ENCODE data around the gene CCDC85B. TPM values are rescaled to one million over a fixed set of nuclear protein-coding genes. Genes with fewer than 3 reads are reported as not detected.
A peak's percentile ranks its signal among the peaks of the same experiment; 100 is the strongest.

Gene CCDC85B
- total RNA-seq, 4 donors from 2014 or later, result 63.5 to 99.5 (median 84.6) TPM

DNA sequence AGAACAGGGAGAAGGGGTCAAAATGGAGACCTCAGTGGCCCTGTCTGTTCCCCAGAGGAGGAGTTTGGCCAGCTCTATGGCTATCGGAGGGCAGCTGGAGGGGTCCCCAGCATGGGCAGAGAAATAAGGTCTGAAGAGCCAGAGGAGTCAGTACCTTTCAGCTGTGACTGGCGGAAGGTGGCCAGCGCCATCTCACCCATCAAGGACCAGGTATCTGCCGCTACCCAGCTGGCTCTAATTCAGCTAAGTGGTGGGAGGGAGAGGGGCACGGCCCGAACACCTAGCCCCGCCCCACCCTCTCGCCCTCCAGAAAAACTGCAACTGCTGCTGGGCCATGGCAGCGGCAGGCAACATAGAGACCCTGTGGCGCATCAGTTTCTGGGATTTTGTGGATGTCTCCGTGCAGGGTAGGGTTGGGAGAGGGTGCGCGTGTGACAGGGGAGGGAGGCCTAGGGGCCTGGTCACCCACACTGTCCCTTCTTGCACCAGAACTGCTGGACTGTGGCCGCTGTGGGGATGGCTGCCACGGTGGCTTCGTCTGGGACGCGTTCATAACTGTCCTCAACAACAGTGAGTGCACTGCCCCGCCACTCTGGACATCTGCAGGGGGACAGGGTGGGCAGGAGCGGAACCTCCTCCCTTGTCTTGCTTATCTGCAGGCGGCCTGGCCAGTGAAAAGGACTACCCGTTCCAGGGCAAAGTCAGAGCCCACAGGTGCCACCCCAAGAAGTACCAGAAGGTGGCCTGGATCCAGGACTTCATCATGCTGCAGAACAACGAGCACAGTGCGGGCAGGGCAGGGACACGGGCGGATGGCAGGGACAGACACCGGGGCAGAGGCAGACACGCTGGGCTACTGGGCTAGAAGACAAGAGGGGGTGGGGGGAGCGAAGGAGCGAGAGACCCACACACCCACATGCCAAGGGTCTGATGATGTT, 8.1 kb upstream of the CCDC85B start:
- intact Hi-C loops (cut with DNase I), result no loop called here
- WGBS, result 87% methylated on average over 19 of the region's 30 CpGs
- Histone ChIP-seq H3K36me3 (peaks cover 8 to 48% (median 44%) of the 10 kb centered on the region in 4 donors), H3K4me1 (peaks cover 10 to 31% (median 21%) of the 10 kb centered on the region in 4 donors), H3K4me3 (no peak overlapping the region), H3K9me3 (no peaks in the 10 kb centered on the region), H3K27ac (replicated peaks in 1 of 4) (no peak overlapping the region), H3K27me3 (no peaks in the 10 kb centered on the region)
- TF ChIP-seq EP300 (IDR thresholded peaks at IDR 0.05), result no peak
- no peak for TF ChIP-seq POLR2AphosphoS5 (IDR thresholded peaks at IDR 0.05)
- TF ChIP-seq POLR2A (IDR thresholded peaks at IDR 0.05; ENCODE audit: low read depth), result no peak
- TF ChIP-seq, protein P1, sequence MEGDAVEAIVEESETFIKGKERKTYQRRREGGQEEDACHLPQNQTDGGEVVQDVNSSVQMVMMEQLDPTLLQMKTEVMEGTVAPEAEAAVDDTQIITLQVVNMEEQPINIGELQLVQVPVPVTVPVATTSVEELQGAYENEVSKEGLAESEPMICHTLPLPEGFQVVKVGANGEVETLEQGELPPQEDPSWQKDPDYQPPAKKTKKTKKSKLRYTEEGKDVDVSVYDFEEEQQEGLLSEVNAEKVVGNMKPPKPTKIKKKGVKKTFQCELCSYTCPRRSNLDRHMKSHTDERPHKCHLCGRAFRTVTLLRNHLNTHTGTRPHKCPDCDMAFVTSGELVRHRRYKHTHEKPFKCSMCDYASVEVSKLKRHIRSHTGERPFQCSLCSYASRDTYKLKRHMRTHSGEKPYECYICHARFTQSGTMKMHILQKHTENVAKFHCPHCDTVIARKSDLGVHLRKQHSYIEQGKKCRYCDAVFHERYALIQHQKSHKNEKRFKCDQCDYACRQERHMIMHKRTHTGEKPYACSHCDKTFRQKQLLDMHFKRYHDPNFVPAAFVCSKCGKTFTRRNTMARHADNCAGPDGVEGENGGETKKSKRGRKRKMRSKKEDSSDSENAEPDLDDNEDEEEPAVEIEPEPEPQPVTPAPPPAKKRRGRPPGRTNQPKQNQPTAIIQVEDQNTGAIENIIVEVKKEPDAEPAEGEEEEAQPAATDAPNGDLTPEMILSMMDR (IDR thresholded peaks at IDR 0.05), result no peak
- DNase-seq (ENCODE audit: extremely low spot score), result no peak

DNA sequence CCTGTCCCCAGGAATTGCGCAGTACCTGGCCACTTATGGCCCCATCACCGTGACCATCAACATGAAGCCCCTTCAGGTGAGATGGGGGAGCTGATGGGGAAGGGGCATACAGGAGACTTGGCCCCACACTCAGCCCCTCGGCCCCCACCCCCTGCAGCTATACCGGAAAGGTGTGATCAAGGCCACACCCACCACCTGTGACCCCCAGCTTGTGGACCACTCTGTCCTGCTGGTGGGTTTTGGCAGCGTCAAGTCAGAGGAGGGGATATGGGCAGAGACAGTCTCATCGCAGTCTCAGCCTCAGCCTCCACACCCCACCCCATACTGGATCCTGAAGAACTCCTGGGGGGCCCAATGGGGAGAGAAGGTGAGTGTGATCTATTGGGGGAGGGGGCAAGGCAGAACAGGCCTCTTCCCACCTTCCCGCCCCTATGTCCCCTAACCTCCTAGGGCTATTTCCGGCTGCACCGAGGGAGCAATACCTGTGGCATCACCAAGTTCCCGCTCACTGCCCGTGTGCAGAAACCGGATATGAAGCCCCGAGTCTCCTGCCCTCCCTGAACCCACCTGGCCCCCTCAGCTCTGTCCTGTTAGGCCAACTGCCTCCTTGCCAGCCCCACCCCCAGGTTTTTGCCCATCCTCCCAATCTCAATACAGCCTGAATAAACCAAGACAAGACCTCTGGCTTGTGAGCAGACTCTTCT, 7.3 kb upstream of the CCDC85B start:
- no peak for TF ChIP-seq POLR2A (IDR thresholded peaks at IDR 0.05; ENCODE audit: low read depth)
- TF ChIP-seq, protein P1 (IDR thresholded peaks at IDR 0.05), result no peak
- no peak for TF ChIP-seq EP300 (IDR thresholded peaks at IDR 0.05)
- TF ChIP-seq POLR2AphosphoS5 (IDR thresholded peaks at IDR 0.05), result no peak

DNA sequence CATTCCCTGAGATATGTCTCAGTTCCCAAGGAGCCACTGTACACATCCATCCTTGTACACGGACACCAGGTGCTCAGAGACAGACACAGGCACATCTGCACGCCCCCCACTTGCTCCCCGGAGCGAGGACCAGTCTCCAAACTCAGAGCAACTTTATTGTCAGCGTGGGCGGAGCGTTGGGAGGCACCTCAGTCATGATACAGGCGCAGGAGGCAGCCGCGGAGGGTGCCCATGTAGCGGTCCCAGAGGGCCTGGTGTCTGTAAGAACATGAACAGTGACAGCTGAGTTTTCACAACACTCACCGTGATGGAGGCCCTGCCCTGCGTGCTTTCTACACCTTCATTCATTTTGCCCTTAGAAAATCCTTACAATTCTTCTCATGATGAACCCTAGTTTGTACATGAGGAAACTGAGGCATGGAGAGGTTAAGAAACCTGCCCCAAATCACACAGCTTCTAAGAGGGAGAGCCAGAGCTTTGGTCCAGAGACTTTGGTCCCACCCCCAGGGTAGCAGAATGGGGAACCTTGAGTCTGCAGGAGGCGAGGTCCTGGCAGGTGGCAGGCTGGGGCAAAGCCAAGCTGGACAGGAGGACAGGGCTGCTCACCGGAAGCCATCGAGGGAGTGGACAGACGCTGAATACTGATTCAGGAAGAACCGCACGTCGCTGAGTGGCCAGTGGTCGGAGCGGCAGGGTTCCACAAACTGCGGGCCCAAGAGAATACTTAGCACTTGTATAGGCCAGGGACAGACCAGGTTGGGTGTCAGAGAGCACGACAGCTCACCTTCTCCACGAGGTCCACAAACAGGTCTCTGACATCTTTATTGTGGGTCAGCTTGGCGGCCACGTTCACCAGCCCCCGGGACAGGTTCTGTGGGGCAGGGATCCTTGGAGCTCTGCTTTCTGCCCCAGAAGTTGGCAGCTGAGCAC, 6.4 kb upstream of the CCDC85B start:
- no peak for DNase-seq (ENCODE audit: extremely low spot score)
- no peak overlapping the region for H3K4me3 ChIP-seq
- no peaks in the 10 kb centered on the region for H3K9me3 ChIP-seq
- peaks cover 15 to 43% (median 33%) of the 10 kb centered on the region in 4 donors for H3K4me1 ChIP-seq
- H3K36me3 ChIP-seq, result peaks cover 8 to 48% (median 44%) of the 10 kb centered on the region in 4 donors
- TF ChIP-seq, protein P1 (IDR thresholded peaks at IDR 0.05), result no peak
- TF ChIP-seq POLR2A (IDR thresholded peaks at IDR 0.05; ENCODE audit: low read depth), result no peak
- H3K27ac ChIP-seq (replicated peaks in 1 of 4), result peak overlapping the region; percentile 5 to 57 (median 46)
- intact Hi-C loops (cut with DNase I), result loop anchor here (1.0 kb wide), 1 partner anchor 103 kb away; no protein-coding TSS in a partner anchor
- no peaks in the 10 kb centered on the region for H3K27me3 ChIP-seq
- WGBS, result 83% methylated on average over 20 of the region's 28 CpGs

More for the DNA sequence above, 7.3 kb upstream of the CCDC85B start:
- Histone ChIP-seq H3K4me1 (peaks cover 15 to 39% (median 28%) of the 10 kb centered on the region in 4 donors), H3K27me3 (no peaks in the 10 kb centered on the region), H3K36me3 (peaks cover 8 to 48% (median 44%) of the 10 kb centered on the region in 4 donors), H3K4me3 (no peak overlapping the region), H3K9me3 (no peaks in the 10 kb centered on the region), H3K27ac (replicated peaks in 1 of 4) (no peak overlapping the region)
- intact Hi-C loops (cut with DNase I), result no loop called here
- 87% methylated on average over 13 of the region's 13 CpGs for WGBS
- no peak for DNase-seq (ENCODE audit: extremely low spot score)

DNA sequence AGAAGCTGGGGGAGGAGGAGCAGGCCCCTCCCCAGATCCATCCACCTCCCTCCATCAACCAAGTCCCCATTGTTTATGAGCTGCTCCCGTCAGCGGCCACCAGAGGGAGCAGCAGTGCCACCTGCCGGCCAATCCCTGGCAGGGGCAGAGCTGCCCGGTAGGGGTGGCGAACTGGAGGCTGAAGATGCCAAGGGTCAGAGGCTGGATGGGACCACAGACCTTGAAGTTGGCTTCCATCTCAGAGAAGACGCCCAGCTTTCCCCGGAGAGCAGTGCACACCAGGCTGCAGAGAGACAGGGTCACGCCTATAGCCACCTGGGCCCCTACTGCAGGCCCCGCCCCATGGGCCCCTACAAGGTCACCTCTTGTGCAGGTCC, 5.8 kb upstream of the CCDC85B start:
- no peak for DNase-seq (ENCODE audit: extremely low spot score)
- 0% methylated on average over 3 of the region's 9 CpGs for WGBS
- no peaks in the 10 kb centered on the region for H3K27me3 ChIP-seq
- peak overlapping the region; percentile 39 to 57 (median 47) for H3K27ac ChIP-seq (replicated peaks in 1 of 4)
- peaks cover 8 to 48% (median 44%) of the 10 kb centered on the region in 4 donors for H3K36me3 ChIP-seq
- H3K9me3 ChIP-seq, result no peaks in the 10 kb centered on the region
- TF ChIP-seq POLR2AphosphoS5 (IDR thresholded peaks at IDR 0.05), result peak; percentile 57 to 87
- TF ChIP-seq POLR2A (IDR thresholded peaks at IDR 0.05; ENCODE audit: low read depth), result no peak
- TF ChIP-seq, protein P1 (IDR thresholded peaks at IDR 0.05), result peak; percentile 97 to 98 (median 98)
- TF ChIP-seq EP300 (IDR thresholded peaks at IDR 0.05), result no peak
- no peak overlapping the region for H3K4me3 ChIP-seq
- intact Hi-C loops (cut with DNase I), result loop anchor here (1.0 to 5.0 kb wide), 2 partner anchors 103 to 118 kb away; partner anchors contain the start of genes BANF1 and EIF1AD
- peaks cover 21 to 50% (median 39%) of the 10 kb centered on the region in 4 donors for H3K4me1 ChIP-seq

Measured in esophagus muscularis mucosa (tissue), 4 donors.